Gastroesophageal sphincter (tissue), 3 donors: ENCODE measurements around the gene LAMA3.

Source experiments
- POLR2A ChIP-seq, 2 donors: fragments of 450-650 bp; IDR thresholded peaks; one replicate each; pipeline ENCODE4 v1.6.1; 2017; ENCODE audit warnings: antibody characterized with exemption in 2 of 2, mild to moderate bottlenecking in 2 of 2, moderate library complexity in 1 of 2
- POLR2AphosphoS5 ChIP-seq: sonication (generic); formaldehyde crosslinking; IDR thresholded peaks from one replicate; pipeline ENCODE4 v1.6.1; 2017; ENCODE audit warnings: antibody characterized with exemption
- TF ChIP-seq, protein P1 (sequence below), 4 experiments: fragments of 200-600 bp in 2 of 4; fragments of 450-650 bp in 2 of 4; sonication (generic) in 1 of 4; IDR thresholded peaks; one replicate each; pipeline ENCODE4 v1.5.1; 2017 to 2019; ENCODE audit warnings: antibody characterized with exemption in 4 of 4, mild to moderate bottlenecking in 2 of 4, moderate library complexity in 2 of 4

- TF ChIP-seq, protein P1, sequence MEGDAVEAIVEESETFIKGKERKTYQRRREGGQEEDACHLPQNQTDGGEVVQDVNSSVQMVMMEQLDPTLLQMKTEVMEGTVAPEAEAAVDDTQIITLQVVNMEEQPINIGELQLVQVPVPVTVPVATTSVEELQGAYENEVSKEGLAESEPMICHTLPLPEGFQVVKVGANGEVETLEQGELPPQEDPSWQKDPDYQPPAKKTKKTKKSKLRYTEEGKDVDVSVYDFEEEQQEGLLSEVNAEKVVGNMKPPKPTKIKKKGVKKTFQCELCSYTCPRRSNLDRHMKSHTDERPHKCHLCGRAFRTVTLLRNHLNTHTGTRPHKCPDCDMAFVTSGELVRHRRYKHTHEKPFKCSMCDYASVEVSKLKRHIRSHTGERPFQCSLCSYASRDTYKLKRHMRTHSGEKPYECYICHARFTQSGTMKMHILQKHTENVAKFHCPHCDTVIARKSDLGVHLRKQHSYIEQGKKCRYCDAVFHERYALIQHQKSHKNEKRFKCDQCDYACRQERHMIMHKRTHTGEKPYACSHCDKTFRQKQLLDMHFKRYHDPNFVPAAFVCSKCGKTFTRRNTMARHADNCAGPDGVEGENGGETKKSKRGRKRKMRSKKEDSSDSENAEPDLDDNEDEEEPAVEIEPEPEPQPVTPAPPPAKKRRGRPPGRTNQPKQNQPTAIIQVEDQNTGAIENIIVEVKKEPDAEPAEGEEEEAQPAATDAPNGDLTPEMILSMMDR (IDR thresholded peaks at IDR 0.05), result no peak
- TF ChIP-seq POLR2A (IDR thresholded peaks at IDR 0.05) (no peak), POLR2AphosphoS5 (no peak)
Measured at GRCh38 chr18:23682472-23682871, 6.8 kb upstream of the LAMA3 start.
